ENCODE measurements around the gene TTN.

The TTN gene

DNA sequence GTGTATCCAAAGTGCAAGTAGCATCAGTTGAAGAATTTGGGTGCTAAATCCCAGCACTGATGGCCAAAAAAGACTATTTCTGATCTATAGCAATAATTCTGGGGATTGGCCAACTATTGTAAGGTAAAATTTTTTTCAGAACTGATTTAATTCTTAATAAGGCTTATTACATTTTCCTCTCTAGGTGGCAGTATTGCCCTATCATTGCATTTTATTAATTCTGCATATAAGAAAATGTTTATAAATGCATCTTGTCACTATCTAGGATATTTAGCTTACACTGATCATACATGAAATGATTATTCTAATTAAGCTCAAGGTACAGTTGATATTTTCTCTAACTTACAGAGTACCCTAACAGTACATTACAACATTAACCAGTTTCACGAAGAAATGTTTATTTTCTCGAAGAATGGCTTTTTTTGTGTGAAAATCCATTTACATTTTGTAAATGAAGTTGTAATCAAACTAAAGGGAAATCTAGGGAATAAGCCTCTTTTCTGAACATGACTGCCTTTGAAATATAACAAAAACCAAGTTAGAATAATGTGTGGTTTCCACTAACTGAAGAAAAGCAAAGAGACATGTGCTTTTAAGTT lies 11.0 kb downstream of the TTN start:
- DNase-seq: peak; percentile 18 to 42
- TF ChIP-seq POLR2A (IDR thresholded peaks at IDR 0.05; ENCODE audit: low read length) (no peak), GATA1 (IDR thresholded peaks at IDR 0.05; ENCODE audit: low read depth, low read length) (no peak)

DNA sequence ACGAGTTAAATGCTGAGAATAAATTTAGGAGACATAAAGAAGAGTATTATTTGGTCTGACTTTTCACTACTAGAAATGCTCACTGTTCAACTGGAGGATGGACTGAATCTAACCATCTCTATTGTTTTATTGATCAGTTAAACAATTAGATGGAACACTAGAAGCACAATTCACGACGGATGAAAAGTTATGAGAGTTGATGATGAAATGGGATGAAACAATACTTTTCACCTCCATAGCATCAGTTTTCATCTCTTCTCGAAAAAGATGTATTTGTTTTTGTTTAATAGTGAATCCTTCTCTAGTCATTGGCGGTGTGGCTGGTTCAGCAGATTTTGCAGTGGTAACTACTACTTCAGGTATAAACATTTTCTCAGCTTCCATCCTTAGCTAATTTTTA lies 19.3 kb downstream of the TTN start:
- DNase-seq: no peak
- no peak for TF ChIP-seq POLR2A (IDR thresholded peaks at IDR 0.05; ENCODE audit: low read length)
- TF ChIP-seq GATA1 (IDR thresholded peaks at IDR 0.05; ENCODE audit: low read depth, low read length): no peak

DNA sequence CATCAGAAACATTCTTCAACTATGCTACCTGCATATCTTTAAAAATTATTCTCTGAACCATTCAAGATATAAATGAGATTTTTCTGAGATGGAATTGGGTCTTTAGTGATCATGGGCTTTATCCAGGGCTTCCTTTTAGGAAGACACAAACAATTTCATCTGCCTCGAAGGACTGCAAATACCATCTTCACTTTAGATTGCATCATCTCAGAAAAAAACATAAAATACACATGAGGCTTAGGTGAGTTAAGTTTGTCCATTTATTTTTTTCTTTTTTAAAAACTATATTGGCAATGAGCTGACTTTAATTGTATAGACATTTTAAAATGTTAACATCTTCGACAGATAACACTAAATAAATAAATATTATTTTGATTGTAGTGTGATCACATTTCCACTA lies 20.1 kb downstream of the TTN start:
- no peak for TF ChIP-seq POLR2A (IDR thresholded peaks at IDR 0.05; ENCODE audit: low read length)
- no peak for TF ChIP-seq GATA1 (IDR thresholded peaks at IDR 0.05; ENCODE audit: low read depth, low read length)
- DNase-seq: no peak

DNA sequence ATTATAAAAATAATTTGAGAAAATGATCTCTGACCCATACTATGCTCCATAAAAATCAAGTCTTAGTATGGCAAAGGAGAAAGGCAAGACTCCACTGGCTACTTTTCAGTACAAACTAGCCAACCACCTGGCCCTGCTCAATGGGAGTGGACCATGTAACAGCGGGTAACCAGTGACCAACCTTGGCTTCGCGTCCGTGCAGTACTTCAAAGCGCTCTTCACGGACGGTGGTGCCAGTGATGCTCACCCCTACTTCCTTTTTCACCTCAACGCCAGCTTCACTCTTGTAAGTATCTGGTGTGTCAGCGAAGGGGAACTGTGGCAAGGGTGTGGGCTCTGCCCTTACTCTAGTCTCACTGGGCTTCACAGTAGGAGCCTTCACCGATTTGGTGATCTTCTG lies 23.3 kb downstream of the TTN start:
- no peak for DNase-seq
- TF ChIP-seq GATA1 (IDR thresholded peaks at IDR 0.05; ENCODE audit: low read depth, low read length) (no peak), POLR2A (IDR thresholded peaks at IDR 0.05; ENCODE audit: low read length) (no peak)

DNA sequence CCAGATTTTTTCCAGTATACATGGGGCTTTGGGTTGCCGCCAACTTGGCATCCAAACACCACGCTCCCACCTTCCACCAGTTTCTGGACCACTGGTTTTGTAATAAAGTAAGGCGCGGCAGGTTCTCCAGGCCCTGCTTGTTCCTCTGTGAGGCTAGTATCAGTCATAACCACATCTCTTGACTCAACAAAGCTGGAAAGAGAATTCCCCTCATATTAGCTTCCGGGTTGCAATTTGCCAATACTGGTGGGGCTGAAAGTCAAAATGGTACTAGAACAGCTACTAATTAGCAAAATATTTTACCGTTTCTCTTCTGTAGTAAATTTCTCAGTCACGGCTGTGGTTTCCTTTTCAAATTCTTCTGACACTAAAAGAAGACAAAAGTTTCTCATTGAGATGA lies 25.0 kb downstream of the TTN start:
- DNase-seq: no peak
- no peak for TF ChIP-seq GATA1 (IDR thresholded peaks at IDR 0.05; ENCODE audit: low read depth, low read length)
- TF ChIP-seq POLR2A (IDR thresholded peaks at IDR 0.05; ENCODE audit: low read length): no peak

DNA sequence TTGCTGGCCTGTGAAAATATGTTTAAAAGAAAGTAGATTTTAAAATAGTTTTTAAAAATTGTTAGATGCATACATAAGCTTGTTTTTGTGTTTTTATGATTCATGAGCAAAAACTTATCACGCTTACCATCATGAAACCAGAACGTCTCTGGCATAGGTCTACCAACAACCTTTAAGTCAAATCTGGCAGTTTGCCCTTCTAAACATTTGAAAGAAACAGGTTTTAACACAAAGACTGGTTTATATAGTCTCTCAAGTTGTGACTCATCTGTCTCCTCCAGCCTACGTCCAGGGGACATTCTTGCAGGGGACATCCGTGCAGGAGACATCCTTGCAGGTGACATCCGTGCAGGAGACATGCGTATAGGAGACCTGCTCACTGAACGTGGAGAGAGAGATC lies 29.6 kb downstream of the TTN start:
- TF ChIP-seq GATA1 (IDR thresholded peaks at IDR 0.05; ENCODE audit: low read depth, low read length) (no peak), POLR2A (IDR thresholded peaks at IDR 0.05; ENCODE audit: low read length) (no peak)
- no peak for DNase-seq

DNA sequence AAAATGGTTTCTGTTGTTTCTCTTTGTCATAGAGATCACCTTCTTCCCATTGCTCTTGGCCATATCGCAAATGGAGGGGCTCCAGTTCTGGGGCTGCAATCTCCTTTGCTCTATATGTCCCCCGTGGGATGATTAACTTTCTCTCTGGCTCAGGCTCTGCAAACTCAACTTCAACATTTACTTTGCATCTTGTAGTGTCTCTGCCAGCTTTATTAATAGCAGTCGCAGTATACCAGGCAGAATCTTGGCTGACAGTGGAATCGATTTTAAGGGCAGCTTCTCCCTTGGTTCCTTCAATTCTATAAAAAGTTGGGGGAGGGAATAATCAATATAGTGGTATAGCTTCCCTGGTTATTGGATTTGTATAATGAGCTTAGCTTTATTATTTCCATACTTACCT lies 30.5 kb downstream of the TTN start:
- TF ChIP-seq GATA1 (IDR thresholded peaks at IDR 0.05; ENCODE audit: low read depth, low read length): no peak
- no peak for TF ChIP-seq POLR2A (IDR thresholded peaks at IDR 0.05; ENCODE audit: low read length)
- DNase-seq: no peak

DNA sequence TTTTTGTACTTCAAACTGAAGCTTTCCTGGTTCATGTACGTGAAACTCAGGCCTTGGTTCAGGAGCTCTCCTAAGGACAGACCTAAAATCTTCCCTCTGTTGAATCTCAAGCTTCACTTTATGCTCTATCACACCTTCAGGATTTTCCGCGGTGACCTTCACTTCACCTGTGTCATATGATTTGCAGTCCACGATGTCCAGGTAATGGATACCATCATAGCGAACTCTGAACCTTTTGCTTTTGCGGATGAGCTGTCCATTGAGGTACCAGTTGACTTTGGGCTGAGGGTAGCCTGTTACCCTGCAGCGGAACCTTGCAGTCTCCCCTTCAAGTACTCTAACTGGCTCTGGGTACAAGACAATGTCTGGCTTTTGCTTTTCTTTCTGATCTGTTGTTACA lies 31.2 kb downstream of the TTN start:
- TF ChIP-seq GATA1 (IDR thresholded peaks at IDR 0.05; ENCODE audit: low read depth, low read length) (no peak), POLR2A (IDR thresholded peaks at IDR 0.05; ENCODE audit: low read length) (no peak)
- DNase-seq: no peak

DNA sequence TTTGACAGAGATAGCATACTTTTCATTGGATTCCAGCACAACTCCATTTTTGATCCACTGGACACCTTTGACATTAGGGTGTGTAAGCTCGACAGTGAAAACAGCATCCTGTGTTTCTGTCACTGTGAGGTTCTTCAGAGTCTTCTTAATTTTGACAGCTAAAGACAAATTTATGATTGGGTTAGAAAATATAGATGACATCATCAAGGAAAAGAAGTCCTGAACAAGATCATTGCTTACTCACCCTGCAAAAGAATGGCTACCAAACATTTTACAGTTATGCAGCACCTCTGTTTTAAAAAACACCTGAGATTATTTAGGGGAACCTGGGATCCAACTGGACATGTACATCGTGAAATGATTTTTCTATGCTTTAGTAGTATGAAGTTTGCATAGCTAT lies 36.7 kb downstream of the TTN start:
- TF ChIP-seq GATA1 (IDR thresholded peaks at IDR 0.05; ENCODE audit: low read depth, low read length): no peak
- no peak for TF ChIP-seq POLR2A (IDR thresholded peaks at IDR 0.05; ENCODE audit: low read length)
- no peak for DNase-seq

DNA sequence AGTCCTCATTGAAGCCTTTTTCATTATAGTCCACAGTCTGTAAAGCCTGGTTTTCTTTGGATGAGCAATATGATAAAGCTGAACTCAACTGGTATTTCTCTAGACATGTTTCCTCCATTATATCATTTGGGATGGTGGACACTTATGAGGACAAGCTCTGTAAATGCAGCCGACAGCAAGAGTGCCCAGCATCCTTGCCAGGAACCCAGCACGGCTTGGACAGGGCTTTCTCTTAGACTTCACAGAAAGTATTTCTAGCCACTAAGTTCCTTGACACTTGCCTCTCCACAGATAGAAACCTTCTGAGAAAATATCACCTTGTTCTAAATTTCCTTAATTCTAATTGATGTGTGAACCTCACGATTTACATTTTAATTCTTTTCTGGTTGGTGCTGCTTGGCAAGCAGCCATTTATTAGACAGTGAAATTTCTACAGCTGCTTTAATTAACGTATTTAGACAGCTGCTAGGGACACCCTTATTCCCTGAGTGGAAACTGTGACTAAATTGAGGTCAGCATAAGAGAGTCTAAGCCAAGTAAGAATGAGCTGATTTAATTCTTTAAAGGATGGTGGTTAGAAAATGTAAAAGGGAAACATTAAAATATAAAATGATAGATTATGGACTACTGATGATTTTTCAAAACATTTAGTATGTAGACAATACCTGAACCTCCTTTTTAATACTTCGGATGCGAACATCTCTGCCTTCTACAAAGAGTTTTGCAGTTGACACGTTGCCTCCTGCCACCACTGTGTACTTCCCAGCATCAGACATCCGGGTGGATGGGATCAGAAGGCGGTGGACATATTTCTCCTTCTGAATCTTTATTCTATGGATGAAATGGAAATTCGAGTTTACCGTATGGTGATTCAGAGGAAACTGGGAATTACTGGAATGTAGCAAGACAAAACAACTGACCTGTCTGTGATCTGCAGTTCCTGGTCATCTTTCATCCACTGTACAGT lies 39.8 kb downstream of the TTN start:
- TF ChIP-seq GATA1 (IDR thresholded peaks at IDR 0.05; ENCODE audit: low read depth, low read length) (no peak), POLR2A (IDR thresholded peaks at IDR 0.05; ENCODE audit: low read length) (no peak)

DNA sequence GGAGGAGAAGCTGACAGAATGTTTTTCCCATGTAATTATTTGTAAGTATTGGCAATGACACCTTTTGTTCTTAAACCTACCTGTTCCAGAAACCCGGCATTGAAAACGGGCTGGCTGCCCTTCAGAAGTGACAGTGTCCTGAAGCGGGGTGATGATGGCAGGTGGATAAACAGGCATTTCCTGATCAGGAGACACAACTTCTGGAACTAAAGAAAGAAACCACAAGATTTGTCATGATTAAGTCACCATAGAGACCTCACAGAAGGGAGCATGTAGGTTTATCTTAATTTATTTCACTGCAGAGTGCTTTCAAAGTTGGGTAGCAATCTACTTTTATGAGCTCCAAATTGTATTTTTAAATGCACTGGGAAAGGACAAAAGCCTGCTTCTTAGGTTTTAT lies 43.1 kb downstream of the TTN start:
- TF ChIP-seq GATA1 (IDR thresholded peaks at IDR 0.05; ENCODE audit: low read depth, low read length) (no peak), POLR2A (IDR thresholded peaks at IDR 0.05; ENCODE audit: low read length) (no peak)
- no peak for DNase-seq

More for the DNA sequence above, 39.8 kb downstream of the TTN start:
- no peak for DNase-seq

DNA sequence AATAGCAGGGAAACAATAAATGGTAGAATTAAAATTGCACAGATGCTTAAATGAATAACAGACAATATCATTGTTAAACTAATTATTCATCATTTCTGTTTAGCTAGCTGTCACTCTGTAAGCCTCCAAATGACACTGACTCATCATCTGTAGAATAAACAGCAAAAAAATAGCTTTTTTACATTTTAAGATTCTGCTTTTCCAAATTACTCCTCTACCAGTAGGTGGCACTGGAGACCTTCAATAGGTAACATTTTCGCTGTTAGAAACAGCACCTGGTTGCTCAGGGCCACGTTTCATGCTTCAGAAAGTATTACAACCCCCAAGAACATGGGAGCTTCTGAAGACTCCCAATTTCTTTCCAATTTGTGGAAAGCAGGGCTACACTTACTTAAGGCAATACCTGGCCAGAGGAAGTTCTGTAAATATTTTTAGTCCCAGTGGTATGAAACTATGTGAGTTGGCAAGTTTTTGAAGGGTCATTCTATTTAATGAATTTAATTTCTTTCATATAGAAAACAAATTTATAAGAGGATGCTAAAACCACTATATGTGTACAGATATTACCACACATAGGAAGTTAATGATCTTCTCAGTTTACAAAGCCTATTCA lies 45.4 kb downstream of the TTN start:
- peak; percentile 28 to 65 for DNase-seq
- TF ChIP-seq POLR2A (IDR thresholded peaks at IDR 0.05; ENCODE audit: low read length) (no peak), GATA1 (IDR thresholded peaks at IDR 0.05; ENCODE audit: low read depth, low read length) (no peak)

DNA sequence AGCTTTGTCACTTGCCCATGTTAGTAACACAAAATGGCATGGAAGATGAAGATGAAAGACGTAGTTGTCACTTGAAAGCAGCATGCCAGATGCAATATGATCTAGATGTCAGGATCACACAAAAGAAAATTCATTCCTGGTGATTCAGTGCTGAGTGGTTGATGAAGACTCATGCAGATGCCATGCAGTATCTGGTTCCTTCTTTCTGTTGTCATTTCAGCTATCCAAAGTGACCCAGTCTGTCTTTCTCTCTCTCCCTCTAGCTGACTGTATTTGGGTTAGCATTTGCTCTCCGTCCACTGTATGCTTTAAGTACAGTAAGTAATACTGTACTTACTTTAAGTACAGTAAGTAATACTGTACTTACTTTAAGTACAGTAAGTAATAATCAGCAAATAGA lies 50.4 kb downstream of the TTN start:
- no peak for TF ChIP-seq POLR2A (IDR thresholded peaks at IDR 0.05; ENCODE audit: low read length)
- DNase-seq: no peak

DNA sequence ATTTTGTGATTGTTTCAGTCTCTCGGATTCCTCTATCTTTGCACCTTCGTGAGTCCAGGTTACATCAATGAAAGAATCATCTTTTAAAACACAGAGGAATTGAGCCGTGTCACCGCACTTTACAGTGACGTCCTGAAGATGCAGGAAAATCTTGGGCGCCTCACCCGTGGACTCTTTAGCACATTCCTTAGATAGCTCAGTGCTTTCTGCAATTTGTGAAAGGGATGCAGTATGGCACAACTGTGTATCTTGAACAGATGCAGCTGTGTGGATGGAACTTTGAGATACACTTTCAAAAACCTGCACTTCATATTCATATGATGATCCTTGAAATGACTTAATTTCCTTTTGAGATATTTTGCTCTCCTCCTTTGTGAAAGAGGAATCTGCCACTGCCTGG lies 50.9 kb downstream of the TTN start:
- DNase-seq: no peak
- TF ChIP-seq GATA1 (IDR thresholded peaks at IDR 0.05; ENCODE audit: low read depth, low read length) (no peak), POLR2A (IDR thresholded peaks at IDR 0.05; ENCODE audit: low read length) (no peak)

Measured in erythroblast (primary cell).